Nephron (organoid): Measurements from ENCODE around the gene IFI27L1.
A peak's percentile ranks its signal among the peaks of the same experiment; 100 is the strongest.

Source experiments
- H3K27ac Mint-ChIP-seq, 3 experiments: 2 replicates each; pipeline ENCODE4 v1.8.0; 2020; ENCODE audit warnings: mixed read lengths in 3 of 3, mild to moderate bottlenecking in 2 of 3, moderate library complexity in 1 of 3
- H3K27me3 Mint-ChIP-seq: 2 replicates; pipeline ENCODE4 v1.8.0; 2021; ENCODE audit warnings: low read depth, mild to moderate bottlenecking, moderate library complexity, mixed read lengths
- H3K36me3 Mint-ChIP-seq: 2 replicates; pipeline ENCODE4 v1.8.0; 2020; ENCODE audit warnings: low read depth, mixed read lengths
- H3K4me1 Mint-ChIP-seq: 2 replicates; pipeline ENCODE4 v1.8.0; 2020; ENCODE audit warnings: mixed read lengths
- H3K4me3 Mint-ChIP-seq, 3 experiments: 2 replicates each; pipeline ENCODE4 v1.8.0; 2020; ENCODE audit warnings: mild to moderate bottlenecking in 3 of 3, mixed read lengths in 3 of 3, moderate library complexity in 2 of 3
- H3K9me3 Mint-ChIP-seq: 2 replicates; pipeline ENCODE4 v1.8.0; 2020; ENCODE audit warnings: mixed read lengths
- TF ChIP-seq, protein P1 (sequence below), 3 experiments: fragments of 200-600 bp; sonication (generic); IDR thresholded peaks; one replicate each; pipeline ENCODE4 v1.5.0; 2021; ENCODE audit warnings: antibody characterized with exemption in 3 of 3; ENCODE audit not compliant: unreplicated experiment in 3 of 3

IFI27L1 gene

GRCh38 chr14:94110552-94111181, 29.6 kb downstream of the IFI27L1 start, which contains the start of gene IFI27:
Gene IFI27 (plus strand): TSS chr14:94110736.
- Mint-ChIP-seq H3K4me3 (no peak within 1 kb of the TSS), H3K9me3 (no peaks in the 10 kb centered on the region), H3K4me1 (peaks cover 21% of the 10 kb centered on the region), H3K36me3 (peaks cover 9% of the 10 kb centered on the region), H3K27ac (peak within 1 kb of the TSS in 1 of 3 experiments; percentile 52), H3K27me3 (no peaks in the 10 kb centered on the region)
- TF ChIP-seq, protein P1, sequence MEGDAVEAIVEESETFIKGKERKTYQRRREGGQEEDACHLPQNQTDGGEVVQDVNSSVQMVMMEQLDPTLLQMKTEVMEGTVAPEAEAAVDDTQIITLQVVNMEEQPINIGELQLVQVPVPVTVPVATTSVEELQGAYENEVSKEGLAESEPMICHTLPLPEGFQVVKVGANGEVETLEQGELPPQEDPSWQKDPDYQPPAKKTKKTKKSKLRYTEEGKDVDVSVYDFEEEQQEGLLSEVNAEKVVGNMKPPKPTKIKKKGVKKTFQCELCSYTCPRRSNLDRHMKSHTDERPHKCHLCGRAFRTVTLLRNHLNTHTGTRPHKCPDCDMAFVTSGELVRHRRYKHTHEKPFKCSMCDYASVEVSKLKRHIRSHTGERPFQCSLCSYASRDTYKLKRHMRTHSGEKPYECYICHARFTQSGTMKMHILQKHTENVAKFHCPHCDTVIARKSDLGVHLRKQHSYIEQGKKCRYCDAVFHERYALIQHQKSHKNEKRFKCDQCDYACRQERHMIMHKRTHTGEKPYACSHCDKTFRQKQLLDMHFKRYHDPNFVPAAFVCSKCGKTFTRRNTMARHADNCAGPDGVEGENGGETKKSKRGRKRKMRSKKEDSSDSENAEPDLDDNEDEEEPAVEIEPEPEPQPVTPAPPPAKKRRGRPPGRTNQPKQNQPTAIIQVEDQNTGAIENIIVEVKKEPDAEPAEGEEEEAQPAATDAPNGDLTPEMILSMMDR (IDR thresholded peaks at IDR 0.05; ENCODE audit: unreplicated experiment in 3 of 3) = no peak

DNA sequence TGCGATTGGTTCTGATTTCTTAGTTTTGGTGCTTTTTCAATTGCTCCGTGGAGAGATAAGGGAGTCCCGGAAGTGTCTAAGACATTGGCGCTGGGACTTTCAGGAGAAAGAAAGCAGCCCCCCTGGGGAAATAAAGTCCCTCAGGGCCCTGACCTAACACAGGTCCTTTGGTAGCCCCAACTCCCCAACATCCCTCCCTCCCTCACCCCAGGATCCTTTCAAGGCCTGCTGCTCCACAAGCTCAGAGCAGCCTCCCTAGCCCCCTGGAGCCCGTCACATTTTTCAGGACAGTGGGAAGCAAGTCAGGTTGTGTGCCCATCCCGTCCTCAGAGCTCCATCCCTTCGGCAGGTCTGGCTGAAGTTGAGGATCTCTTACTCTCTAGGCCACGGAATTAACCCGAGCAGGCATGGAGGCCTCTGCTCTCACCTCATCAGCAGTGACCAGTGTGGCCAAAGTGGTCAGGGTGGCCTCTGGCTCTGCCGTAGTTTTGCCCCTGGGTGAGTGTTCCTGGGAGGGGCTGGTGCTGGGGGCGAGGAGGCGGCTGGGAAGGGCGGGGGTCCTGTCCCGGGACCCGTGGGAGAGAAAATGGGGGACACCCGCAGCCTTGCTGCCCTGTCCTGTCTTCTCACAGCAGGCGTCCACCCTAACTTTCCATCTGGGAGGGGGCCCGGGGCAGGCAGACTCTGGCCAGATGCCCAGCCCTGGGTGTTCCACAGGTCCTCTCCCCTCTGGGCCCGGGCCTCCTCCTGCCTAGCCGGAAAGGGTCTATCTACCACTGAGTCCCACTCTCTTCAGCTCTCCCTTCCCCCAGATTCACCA, 30.4 kb downstream of the IFI27L1 start:
- peaks cover 7% of the 10 kb centered on the region for H3K27me3 Mint-ChIP-seq
- H3K9me3 Mint-ChIP-seq = no peaks in the 10 kb centered on the region
- H3K4me3 Mint-ChIP-seq = no peak overlapping the region
- peaks cover 21% of the 10 kb centered on the region for H3K4me1 Mint-ChIP-seq
- H3K27ac Mint-ChIP-seq = no peak overlapping the region
- H3K36me3 Mint-ChIP-seq = peaks cover 7% of the 10 kb centered on the region
- TF ChIP-seq, protein P1 (IDR thresholded peaks at IDR 0.05; ENCODE audit: unreplicated experiment in 3 of 3) = no peak

DNA sequence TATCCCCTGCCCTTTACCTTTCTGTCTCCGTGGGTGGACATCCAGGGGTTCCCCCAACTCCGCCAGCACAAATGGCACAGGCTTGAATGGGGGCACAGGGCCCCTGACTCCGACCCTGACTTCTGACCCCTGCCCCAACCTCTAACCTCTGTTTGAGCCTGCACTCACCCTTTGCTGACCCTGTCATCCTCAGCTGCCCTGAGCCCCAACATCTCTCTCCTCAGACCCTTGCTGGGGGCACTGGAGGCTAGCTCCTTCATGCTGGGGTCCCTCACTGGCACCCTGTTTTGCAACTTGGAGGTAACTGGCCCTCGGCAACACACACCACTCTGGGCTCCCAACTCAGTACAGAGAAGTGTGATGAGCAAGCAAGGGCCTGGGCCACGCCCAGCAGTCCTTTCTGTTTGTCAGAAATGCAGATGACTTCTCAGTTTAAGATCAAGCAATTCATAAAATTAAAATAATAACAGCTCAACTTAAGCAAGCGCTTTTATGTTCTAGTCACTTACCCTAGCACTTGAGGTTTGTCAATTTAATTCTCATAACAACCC, 31.5 kb downstream of the IFI27L1 start:
- TF ChIP-seq, protein P1 (IDR thresholded peaks at IDR 0.05; ENCODE audit: unreplicated experiment in 3 of 3) = no peak
- H3K4me1 Mint-ChIP-seq = peaks cover 21% of the 10 kb centered on the region
- H3K27ac Mint-ChIP-seq = peak overlapping the region in 1 of 3 experiments; percentile 23
- no peak overlapping the region for H3K4me3 Mint-ChIP-seq
- H3K9me3 Mint-ChIP-seq = no peaks in the 10 kb centered on the region
- no peaks in the 10 kb centered on the region for H3K36me3 Mint-ChIP-seq
- H3K27me3 Mint-ChIP-seq = peaks cover 7% of the 10 kb centered on the region

DNA sequence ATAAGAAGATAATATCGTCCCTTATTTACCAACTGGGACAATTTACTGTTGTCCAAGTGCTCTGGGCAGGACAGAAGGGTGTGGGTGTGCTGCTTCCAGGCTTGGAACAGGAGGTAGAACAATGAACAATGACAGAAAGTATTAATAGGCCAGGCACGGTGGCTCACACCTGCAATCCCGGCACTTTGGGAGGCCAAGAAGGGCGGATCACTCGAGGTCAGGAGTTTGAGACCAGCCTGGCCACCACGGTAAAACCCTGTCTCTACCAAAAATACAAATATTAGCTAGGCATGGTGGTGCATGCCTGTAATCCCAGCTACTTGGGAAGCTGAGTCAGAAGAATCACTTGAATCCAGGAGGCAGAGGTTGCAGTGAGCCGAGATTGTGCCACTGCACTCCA, 32.0 kb downstream of the IFI27L1 start:
- TF ChIP-seq, protein P1 (IDR thresholded peaks at IDR 0.05; ENCODE audit: unreplicated experiment in 3 of 3) = no peak
- Mint-ChIP-seq H3K4me3 (no peak overlapping the region), H3K9me3 (no peaks in the 10 kb centered on the region), H3K27ac (peak overlapping the region in 1 of 3 experiments; percentile 23), H3K4me1 (peaks cover 21% of the 10 kb centered on the region), H3K36me3 (no peaks in the 10 kb centered on the region), H3K27me3 (peaks cover 7% of the 10 kb centered on the region)

GRCh38 chr14:94113490-94113889, 32.4 kb downstream of the IFI27L1 start:
- H3K9me3 Mint-ChIP-seq = no peaks in the 10 kb centered on the region
- H3K27ac Mint-ChIP-seq = peak overlapping the region in 1 of 3 experiments; percentile 1
- no peaks in the 10 kb centered on the region for H3K36me3 Mint-ChIP-seq
- TF ChIP-seq, protein P1 (IDR thresholded peaks at IDR 0.05; ENCODE audit: unreplicated experiment in 3 of 3) = no peak
- H3K4me3 Mint-ChIP-seq = no peak overlapping the region
- peaks cover 21% of the 10 kb centered on the region for H3K4me1 Mint-ChIP-seq
- peaks cover 7% of the 10 kb centered on the region for H3K27me3 Mint-ChIP-seq
